Fibroblast of lung (primary cell): ENCODE data around the gene DOK3. TPM values are rescaled to one million over a fixed set of nuclear protein-coding genes. Genes with fewer than 3 reads are reported as not detected.

ENCODE experiments used
- DNase-seq, 2 donors: peaks; one replicate each; pipeline versions ENCODE4 v3.0.0 to v3.0.0-alpha.2; 2010; ENCODE audit warnings: low read depth in 2 of 2
- H2AFZ ChIP-seq: 2 replicates; pipeline ENCODE4 v1.5.1; 2012; ENCODE audit warnings: low read length, control low read depth, inconsistent platforms
- H3K27ac ChIP-seq: 2 replicates; pipeline ENCODE4 v1.5.1; 2011; ENCODE audit warnings: low read length, control low read depth; ENCODE audit not compliant: insufficient read depth
- H3K27me3 ChIP-seq: 2 replicates; pipeline ENCODE4 v1.5.1; 2011; ENCODE audit warnings: mild to moderate bottlenecking, low read length; ENCODE audit not compliant: control insufficient read depth, insufficient read depth
- H3K36me3 ChIP-seq: 2 replicates; pipeline ENCODE4 v1.5.1; 2011; ENCODE audit warnings: low read length; ENCODE audit not compliant: control insufficient read depth, insufficient read depth
- H3K4me1 ChIP-seq: 2 replicates; pipeline ENCODE4 v1.5.1; 2011; ENCODE audit warnings: low read length; ENCODE audit not compliant: control insufficient read depth, insufficient read depth; ENCODE audit errors: extremely low read depth
- H3K4me2 ChIP-seq: 2 replicates; pipeline ENCODE4 v1.5.1; 2011; ENCODE audit warnings: low read length, control low read depth; ENCODE audit not compliant: insufficient read depth; ENCODE audit errors: extremely low read depth
- H3K4me3 ChIP-seq, 4 experiments: fragments of 200-600 bp in 1 of 4; sonication (generic) in 1 of 4; replicated peaks in 1 of 4; 2 replicates each; pipeline ENCODE4 v1.5.1; 2011 to 2016; ENCODE audit warnings: low read length in 4 of 4, low read depth in 3 of 4, mild to moderate bottlenecking in 3 of 4, control low read depth in 2 of 4, inconsistent platforms in 1 of 4, mixed read lengths in 1 of 4; ENCODE audit not compliant: insufficient read depth in 1 of 4; ENCODE audit errors: control extremely low read depth in 1 of 4
- H3K79me2 ChIP-seq: 2 replicates; pipeline ENCODE4 v1.5.1; 2012; ENCODE audit warnings: mild to moderate bottlenecking, low read length, inconsistent platforms; ENCODE audit not compliant: control insufficient read depth, insufficient read depth
- H3K9ac ChIP-seq: 2 replicates; pipeline ENCODE4 v1.5.1; 2011; ENCODE audit warnings: mild to moderate bottlenecking, low read length, control low read depth; ENCODE audit not compliant: insufficient read depth
- H3K9me3 ChIP-seq: 2 replicates; pipeline ENCODE4 v1.5.1; 2012; ENCODE audit warnings: low read depth, low read length; ENCODE audit not compliant: control insufficient read depth, insufficient read depth
- H4K20me1 ChIP-seq: 2 replicates; pipeline ENCODE4 v1.5.1; 2011; ENCODE audit warnings: low read length; ENCODE audit not compliant: control insufficient read depth, insufficient read depth; ENCODE audit errors: extremely low read depth
- EZH2 ChIP-seq: IDR thresholded peaks from 2 replicates; pipeline ENCODE4 v1.5.1; 2012; ENCODE audit warnings: low read length, control low read depth, mild to moderate bottlenecking; ENCODE audit errors: missing control alignments
- polyA plus RNA-seq, 2 donors: library from polyadenylated mRNA; depleted of rRNA in 1 of 2; stranded (reverse) in 1 of 2; unstranded in 1 of 2; fragments of >200 nt; gene quantifications; 2 replicates each; pipeline ENCODE4 v1.2.1, GENCODE V29; 2011 to 2012; ENCODE audit warnings: missing spikeins in 1 of 2
- total RNA-seq: library from RNA; depleted of rRNA; stranded (reverse); fragments of >200 nt; gene quantifications from 2 replicates; pipeline ENCODE4 v1.2.1, GENCODE V29; 2014
- TF ChIP-seq, protein P1 (sequence below), 2 donors: IDR thresholded peaks in 1 of 2; conservative IDR thresholded peaks in 1 of 2; 1 replicate in 1 of 2; 2 replicates in 1 of 2; pipeline ENCODE4 v1.5.1; 2011 to 2012; ENCODE audit warnings: low read length in 2 of 2, control low read depth in 1 of 2, inconsistent platforms in 1 of 2, low read depth in 1 of 2, mild to moderate bottlenecking in 1 of 2

DOK3 gene
- total and polyA plus RNA-seq, 2 donors (not counting 1 experiment from before 2014, with no cell fraction given): 0.99 to 1.5 TPM

- no peak overlapping the region for H3K27ac ChIP-seq
- no peaks in the 10 kb centered on the region for H3K27me3 ChIP-seq
- no peaks in the 10 kb centered on the region for H3K9me3 ChIP-seq
- no peak overlapping the region for H3K9ac ChIP-seq
- no peak overlapping the region for H3K4me3 ChIP-seq
- no peaks in the 10 kb centered on the region for H4K20me1 ChIP-seq
- H3K36me3 ChIP-seq: peaks cover 41% of the 10 kb centered on the region
- no peaks in the 10 kb centered on the region for H3K4me1 ChIP-seq
- DNase-seq: no peak
- H3K4me2 ChIP-seq: no peak overlapping the region
- H3K79me2 ChIP-seq: no peaks in the 10 kb centered on the region
- TF ChIP-seq, protein P1, sequence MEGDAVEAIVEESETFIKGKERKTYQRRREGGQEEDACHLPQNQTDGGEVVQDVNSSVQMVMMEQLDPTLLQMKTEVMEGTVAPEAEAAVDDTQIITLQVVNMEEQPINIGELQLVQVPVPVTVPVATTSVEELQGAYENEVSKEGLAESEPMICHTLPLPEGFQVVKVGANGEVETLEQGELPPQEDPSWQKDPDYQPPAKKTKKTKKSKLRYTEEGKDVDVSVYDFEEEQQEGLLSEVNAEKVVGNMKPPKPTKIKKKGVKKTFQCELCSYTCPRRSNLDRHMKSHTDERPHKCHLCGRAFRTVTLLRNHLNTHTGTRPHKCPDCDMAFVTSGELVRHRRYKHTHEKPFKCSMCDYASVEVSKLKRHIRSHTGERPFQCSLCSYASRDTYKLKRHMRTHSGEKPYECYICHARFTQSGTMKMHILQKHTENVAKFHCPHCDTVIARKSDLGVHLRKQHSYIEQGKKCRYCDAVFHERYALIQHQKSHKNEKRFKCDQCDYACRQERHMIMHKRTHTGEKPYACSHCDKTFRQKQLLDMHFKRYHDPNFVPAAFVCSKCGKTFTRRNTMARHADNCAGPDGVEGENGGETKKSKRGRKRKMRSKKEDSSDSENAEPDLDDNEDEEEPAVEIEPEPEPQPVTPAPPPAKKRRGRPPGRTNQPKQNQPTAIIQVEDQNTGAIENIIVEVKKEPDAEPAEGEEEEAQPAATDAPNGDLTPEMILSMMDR (conservative IDR thresholded peaks at IDR 0.05 in 1 of 2, IDR thresholded peaks at IDR 0.05 in 1 of 2; ENCODE audit: low read depth in 1 of 2, low read length in 2 of 2): no peak
- no peak for TF ChIP-seq EZH2
- no peak overlapping the region for H2AFZ ChIP-seq
Measured at GRCh38 chr5:177526191-177526590, 16.6 kb upstream of the DOK3 start.

GRCh38 chr5:177524941-177525655 is 15.5 kb upstream of the DOK3 start:
- DNase-seq: no peak
- no peak for TF ChIP-seq EZH2
- TF ChIP-seq, protein P1 (conservative IDR thresholded peaks at IDR 0.05 in 1 of 2, IDR thresholded peaks at IDR 0.05 in 1 of 2; ENCODE audit: low read depth in 1 of 2, low read length in 2 of 2): no peak
- Histone ChIP-seq H3K9me3 (no peaks in the 10 kb centered on the region), H4K20me1 (no peaks in the 10 kb centered on the region), H3K4me2 (no peak overlapping the region), H2AFZ (no peak overlapping the region), H3K9ac (no peak overlapping the region), H3K27ac (no peak overlapping the region), H3K4me1 (no peaks in the 10 kb centered on the region), H3K36me3 (peaks cover 35% of the 10 kb centered on the region), H3K79me2 (no peaks in the 10 kb centered on the region), H3K4me3 (no peak overlapping the region), H3K27me3 (no peaks in the 10 kb centered on the region)

GRCh38 chr5:177524539-177524900 is 14.9 kb upstream of the DOK3 start:
- no peaks in the 10 kb centered on the region for H4K20me1 ChIP-seq
- no peak overlapping the region for H3K9ac ChIP-seq
- H2AFZ ChIP-seq: no peak overlapping the region
- no peak overlapping the region for H3K27ac ChIP-seq
- peaks cover under 1% of the 10 kb centered on the region for H3K4me1 ChIP-seq
- TF ChIP-seq EZH2: no peak
- TF ChIP-seq, protein P1 (conservative IDR thresholded peaks at IDR 0.05 in 1 of 2, IDR thresholded peaks at IDR 0.05 in 1 of 2; ENCODE audit: low read depth in 1 of 2, low read length in 2 of 2): no peak
- no peaks in the 10 kb centered on the region for H3K27me3 ChIP-seq
- no peaks in the 10 kb centered on the region for H3K9me3 ChIP-seq
- no peak overlapping the region for H3K4me3 ChIP-seq
- DNase-seq: no peak
- H3K4me2 ChIP-seq: no peak overlapping the region
- H3K79me2 ChIP-seq: peaks cover under 1% of the 10 kb centered on the region
- peaks cover 38% of the 10 kb centered on the region for H3K36me3 ChIP-seq
